Suprapubic skin (tissue), 4 donors: Measurements from ENCODE around the gene MPDZ.

Experiments
- POLR2A ChIP-seq, 2 donors: fragments of 450-650 bp; IDR thresholded peaks; one replicate each; pipeline ENCODE4 v1.6.1; 2017; ENCODE audit warnings: antibody characterized with exemption in 2 of 2, mild to moderate bottlenecking in 2 of 2, moderate library complexity in 2 of 2
- POLR2AphosphoS5 ChIP-seq, 3 donors: sonication (generic); formaldehyde crosslinking; IDR thresholded peaks; one replicate each; pipeline ENCODE4 v1.6.1; 2017; ENCODE audit warnings: antibody characterized with exemption in 3 of 3

DNA sequence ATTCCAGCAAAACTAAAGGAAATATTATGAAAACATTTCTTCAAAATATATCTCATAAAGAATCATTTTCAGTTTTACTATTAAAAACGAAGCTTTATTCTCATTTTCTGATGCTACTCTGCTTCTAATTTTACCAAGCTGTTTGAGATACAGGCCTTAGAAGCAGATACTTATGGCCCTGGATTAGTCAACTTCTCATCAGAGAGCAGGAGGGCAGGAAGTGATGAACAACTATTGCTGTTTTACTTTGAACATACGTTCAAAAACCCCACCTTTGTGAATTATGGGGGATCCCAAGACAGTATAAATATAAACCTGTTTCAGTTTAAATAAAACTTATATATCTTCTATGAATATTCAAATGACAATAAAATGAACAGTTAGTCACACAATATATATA is 16.0 kb downstream of the MPDZ start:
- TF ChIP-seq POLR2AphosphoS5 (IDR thresholded peaks at IDR 0.05) (no peak), POLR2A (IDR thresholded peaks at IDR 0.05) (no peak)
